ENCODE results near the gene NID1.

The NID1 gene

GRCh38 chr1:235995511-235995910, 69.4 kb downstream of the NID1 start:
- TF ChIP-seq CTCF (IDR thresholded peaks at IDR 0.05): no peak
- Mint-ChIP-seq H3K9me3 (peaks cover 8% of the 10 kb centered on the region), H3K36me3 (ENCODE audit: low read depth) (peaks cover 38% of the 10 kb centered on the region), H3K27ac (peak overlapping the region; percentile 60), H3K4me3 (no peak overlapping the region), H3K27me3 (ENCODE audit: low read depth, poor library complexity) (no peaks in the 10 kb centered on the region), H3K4me1 (no peaks in the 10 kb centered on the region)
- DNase-seq: no peak

- Mint-ChIP-seq H3K4me1 (no peaks in the 10 kb centered on the region), H3K27ac (no peak overlapping the region), H3K36me3 (ENCODE audit: low read depth) (peaks cover 43% of the 10 kb centered on the region), H3K4me3 (no peak overlapping the region), H3K9me3 (peaks cover 26% of the 10 kb centered on the region), H3K27me3 (ENCODE audit: low read depth, poor library complexity) (peaks cover 2% of the 10 kb centered on the region)
- DNase-seq: no peak
- no peak for TF ChIP-seq CTCF (IDR thresholded peaks at IDR 0.05)
These were observed 71.2 kb downstream of the NID1 start for GRCh38 chr1:235993652-235994051.

- Mint-ChIP-seq H3K4me1 (no peaks in the 10 kb centered on the region), H3K27me3 (ENCODE audit: low read depth, poor library complexity) (peaks cover 2% of the 10 kb centered on the region), H3K27ac (peak overlapping the region; percentile 52), H3K36me3 (ENCODE audit: low read depth) (peaks cover 51% of the 10 kb centered on the region), H3K9me3 (peaks cover 34% of the 10 kb centered on the region), H3K4me3 (no peak overlapping the region)
- DNase-seq: no peak
- TF ChIP-seq CTCF (IDR thresholded peaks at IDR 0.05): no peak
These were observed 72.0 kb downstream of the NID1 start for GRCh38 chr1:235992868-235993267.

- H3K4me1 Mint-ChIP-seq: no peaks in the 10 kb centered on the region
- peaks cover 39% of the 10 kb centered on the region for H3K9me3 Mint-ChIP-seq
- H3K36me3 Mint-ChIP-seq (ENCODE audit: low read depth): peaks cover 56% of the 10 kb centered on the region
- DNase-seq: no peak
- peaks cover 2% of the 10 kb centered on the region for H3K27me3 Mint-ChIP-seq (ENCODE audit: low read depth, poor library complexity)
- no peak overlapping the region for H3K27ac Mint-ChIP-seq
- no peak overlapping the region for H3K4me3 Mint-ChIP-seq
- TF ChIP-seq CTCF (IDR thresholded peaks at IDR 0.05): no peak
These were observed 72.5 kb downstream of the NID1 start for GRCh38 chr1:235992346-235992745.

GRCh38 chr1:235990330-235990795, 74.5 kb downstream of the NID1 start:
- H3K4me3 Mint-ChIP-seq: no peak overlapping the region
- peaks cover 40% of the 10 kb centered on the region for H3K9me3 Mint-ChIP-seq
- no peak for DNase-seq
- H3K27me3 Mint-ChIP-seq (ENCODE audit: low read depth, poor library complexity): peaks cover 2% of the 10 kb centered on the region
- H3K27ac Mint-ChIP-seq: no peak overlapping the region
- H3K4me1 Mint-ChIP-seq: no peaks in the 10 kb centered on the region
- no peak for TF ChIP-seq CTCF (IDR thresholded peaks at IDR 0.05)
- peaks cover 58% of the 10 kb centered on the region for H3K36me3 Mint-ChIP-seq (ENCODE audit: low read depth)

GRCh38 chr1:235989105-235989504, 75.8 kb downstream of the NID1 start:
- no peak overlapping the region for H3K27ac Mint-ChIP-seq
- H3K4me3 Mint-ChIP-seq: no peak overlapping the region
- H3K4me1 Mint-ChIP-seq: no peaks in the 10 kb centered on the region
- H3K36me3 Mint-ChIP-seq (ENCODE audit: low read depth): peaks cover 62% of the 10 kb centered on the region
- peaks cover 40% of the 10 kb centered on the region for H3K9me3 Mint-ChIP-seq
- TF ChIP-seq CTCF (IDR thresholded peaks at IDR 0.05): no peak
- no peak for DNase-seq
- H3K27me3 Mint-ChIP-seq (ENCODE audit: low read depth, poor library complexity): peaks cover 2% of the 10 kb centered on the region

Data from nephron progenitor cell (in vitro differentiated cells).